Right lobe of liver (tissue), 4 donors: ENCODE results near the gene ATOH8.

Experiments
- POLR2A ChIP-seq: fragments of 450-650 bp; IDR thresholded peaks from one replicate; pipeline ENCODE4 v1.6.1; 2017; ENCODE audit warnings: antibody characterized with exemption, mild to moderate bottlenecking
- TF ChIP-seq, protein P1 (sequence below), 4 donors: fragments of 200-600 bp in 3 of 4; fragments of 450-650 bp in 1 of 4; IDR thresholded peaks; one replicate each; pipeline versions ENCODE4 v1.5.1 to v1.8.0; 2016 to 2022; ENCODE audit warnings: antibody characterized with exemption in 4 of 4, mild to moderate bottlenecking in 2 of 4
- donor health status: DM: no; HTN: no; CAD: no.
- donor health status: DM: no; HTN: no; CAD: no.
- donor health status: DM: no; HTN: yes; CAD: no.

DNA sequence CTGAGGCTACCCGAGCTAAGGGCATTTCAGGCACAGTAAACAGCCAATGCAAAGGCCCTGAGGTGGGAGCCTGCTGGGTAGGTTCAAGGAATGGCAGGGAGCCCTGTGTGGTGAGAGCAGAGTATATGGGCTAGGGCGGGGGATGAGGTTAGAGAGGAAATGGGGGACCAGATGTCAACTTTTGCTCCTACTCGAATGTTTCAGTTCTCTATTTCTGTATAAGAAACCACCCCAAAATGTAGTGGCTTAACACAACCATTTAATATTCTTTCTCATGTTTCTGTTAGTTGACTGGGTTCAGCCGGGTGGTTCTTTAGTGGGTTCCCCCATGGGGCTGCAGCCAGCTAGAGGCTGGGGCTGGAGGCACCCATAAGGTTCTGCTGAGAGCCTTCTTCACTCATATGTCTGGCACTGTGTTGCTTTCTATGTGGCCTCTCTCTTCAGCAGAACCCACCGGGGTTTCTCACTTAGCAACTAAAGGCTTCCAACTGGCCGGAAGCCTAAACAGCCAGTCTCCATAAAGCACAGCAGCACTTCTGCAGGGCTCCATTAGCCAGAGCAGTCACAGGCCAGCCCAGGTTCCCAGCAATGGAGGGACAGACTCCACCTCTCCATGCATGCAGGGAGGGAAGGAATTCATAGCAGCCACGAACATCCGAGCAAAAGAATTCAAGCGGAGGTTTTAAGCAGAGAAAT lies 5.6 kb upstream of the ATOH8 start:
- TF ChIP-seq, protein P1, sequence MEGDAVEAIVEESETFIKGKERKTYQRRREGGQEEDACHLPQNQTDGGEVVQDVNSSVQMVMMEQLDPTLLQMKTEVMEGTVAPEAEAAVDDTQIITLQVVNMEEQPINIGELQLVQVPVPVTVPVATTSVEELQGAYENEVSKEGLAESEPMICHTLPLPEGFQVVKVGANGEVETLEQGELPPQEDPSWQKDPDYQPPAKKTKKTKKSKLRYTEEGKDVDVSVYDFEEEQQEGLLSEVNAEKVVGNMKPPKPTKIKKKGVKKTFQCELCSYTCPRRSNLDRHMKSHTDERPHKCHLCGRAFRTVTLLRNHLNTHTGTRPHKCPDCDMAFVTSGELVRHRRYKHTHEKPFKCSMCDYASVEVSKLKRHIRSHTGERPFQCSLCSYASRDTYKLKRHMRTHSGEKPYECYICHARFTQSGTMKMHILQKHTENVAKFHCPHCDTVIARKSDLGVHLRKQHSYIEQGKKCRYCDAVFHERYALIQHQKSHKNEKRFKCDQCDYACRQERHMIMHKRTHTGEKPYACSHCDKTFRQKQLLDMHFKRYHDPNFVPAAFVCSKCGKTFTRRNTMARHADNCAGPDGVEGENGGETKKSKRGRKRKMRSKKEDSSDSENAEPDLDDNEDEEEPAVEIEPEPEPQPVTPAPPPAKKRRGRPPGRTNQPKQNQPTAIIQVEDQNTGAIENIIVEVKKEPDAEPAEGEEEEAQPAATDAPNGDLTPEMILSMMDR (IDR thresholded peaks at IDR 0.05), result no peak
- TF ChIP-seq POLR2A, result no peak
